Mucosa of gallbladder (tissue), 1 donor: Measurements from ENCODE around the gene TMEM267. TPM values are rescaled to one million over a fixed set of nuclear protein-coding genes. Genes with fewer than 3 reads are reported as not detected.
A peak's percentile ranks its signal among the peaks of the same experiment; 100 is the strongest.

Source experiments
- DNase-seq: peaks from one replicate; pipeline ENCODE4 v3.0.0-alpha.2; 2020; ENCODE audit warnings: low spot score
- total RNA-seq: library from RNA; stranded (reverse); gene quantifications from one replicate; pipeline ENCODE4 v1.2.1, GENCODE V29; 2021
- donor health status: DM: no; HTN: no; CAD: no.

TMEM267 gene
- total RNA-seq, 1 donor from 2014 or later = 8.6 TPM

DNA sequence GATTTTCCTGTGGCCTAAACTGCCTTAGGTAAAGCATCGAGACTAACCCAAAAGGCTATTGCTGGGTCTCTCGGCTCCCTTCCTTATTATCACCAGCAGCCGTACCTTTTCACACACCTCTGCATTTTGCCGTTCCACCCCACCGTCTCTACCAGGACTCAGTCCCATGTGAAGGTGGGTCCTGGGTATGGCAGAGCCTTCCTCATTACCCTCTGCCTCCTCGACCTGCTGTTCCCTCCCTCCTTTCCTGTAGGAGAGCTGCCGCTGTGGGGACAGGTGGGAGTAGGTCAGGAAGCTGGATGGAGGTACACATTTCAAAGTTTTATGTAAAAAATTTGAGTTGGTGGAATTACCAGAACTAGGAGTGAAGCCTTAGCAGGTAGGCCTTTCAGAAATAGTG lies 73.3 kb downstream of the TMEM267 start:
- DNase-seq = no peak

DNA sequence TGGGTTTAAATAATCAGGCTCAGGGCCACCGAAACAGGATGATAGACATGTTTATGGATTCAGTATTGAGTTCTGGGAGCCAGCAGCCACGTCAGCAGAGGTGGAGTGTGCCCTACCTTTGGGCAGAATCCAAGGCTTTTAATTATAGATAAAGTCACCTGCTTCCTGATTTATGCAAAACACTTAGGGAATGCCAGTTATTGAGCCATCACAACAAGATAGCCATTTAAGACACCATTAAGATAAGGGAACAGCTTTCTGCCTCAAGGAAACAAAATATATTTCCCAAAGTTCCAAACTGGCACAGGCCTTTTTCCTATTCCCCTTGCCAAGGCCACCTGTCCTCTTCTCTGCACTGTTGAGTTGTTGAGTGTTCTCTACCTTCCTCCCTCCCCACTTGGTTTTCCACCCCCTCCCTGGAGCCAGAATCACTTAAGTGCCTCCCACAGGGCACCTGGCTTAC lies 73.8 kb downstream of the TMEM267 start:
- peak; percentile 71 for DNase-seq

DNA sequence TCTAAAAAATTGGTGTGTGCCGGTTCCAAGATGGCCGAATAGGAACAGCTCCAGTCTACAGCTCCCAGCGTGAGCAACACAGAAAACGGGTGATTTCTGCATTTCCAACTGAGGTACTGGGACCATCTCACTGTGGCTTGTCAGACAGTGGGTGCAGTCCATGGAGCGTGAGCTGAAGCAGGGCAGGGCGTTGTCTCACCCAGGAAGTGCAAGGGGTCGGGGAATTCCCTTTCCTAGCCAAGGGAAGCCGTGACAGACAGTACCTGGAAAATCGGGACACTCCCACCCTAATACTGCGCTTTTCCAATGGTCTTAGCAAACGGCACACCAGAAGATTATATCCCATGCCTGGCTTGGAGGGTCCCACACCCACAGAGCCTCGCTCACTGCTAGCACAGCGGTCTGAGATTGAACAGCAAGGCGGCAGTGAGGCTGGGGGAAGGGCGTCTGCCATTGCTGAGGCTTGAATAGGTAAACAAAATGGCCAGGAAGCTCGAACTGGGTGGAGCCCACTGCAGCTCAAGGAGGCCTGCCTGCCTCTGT lies 81.1 kb downstream of the TMEM267 start:
- DNase-seq = peak; percentile 68

DNA sequence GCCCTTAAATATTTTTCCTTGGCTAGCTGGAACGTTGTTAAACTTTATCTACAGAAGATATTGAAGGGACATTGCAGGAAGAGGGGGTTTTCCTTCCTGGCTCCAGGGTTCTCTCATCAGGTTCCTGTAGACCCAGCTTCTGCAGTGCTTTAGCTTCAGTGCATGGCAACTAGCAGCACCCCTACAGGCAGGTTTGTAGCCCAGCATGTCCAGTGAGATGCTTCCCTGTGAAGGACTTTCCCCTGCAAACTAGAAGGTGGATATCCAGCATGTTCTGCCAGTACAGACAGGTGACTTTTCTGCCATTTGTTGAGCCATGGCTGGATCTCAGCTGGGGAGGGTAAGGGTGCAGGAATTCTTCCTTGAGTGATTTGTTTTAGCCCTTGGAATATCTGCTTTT lies 81.8 kb downstream of the TMEM267 start:
- DNase-seq = no peak

DNA sequence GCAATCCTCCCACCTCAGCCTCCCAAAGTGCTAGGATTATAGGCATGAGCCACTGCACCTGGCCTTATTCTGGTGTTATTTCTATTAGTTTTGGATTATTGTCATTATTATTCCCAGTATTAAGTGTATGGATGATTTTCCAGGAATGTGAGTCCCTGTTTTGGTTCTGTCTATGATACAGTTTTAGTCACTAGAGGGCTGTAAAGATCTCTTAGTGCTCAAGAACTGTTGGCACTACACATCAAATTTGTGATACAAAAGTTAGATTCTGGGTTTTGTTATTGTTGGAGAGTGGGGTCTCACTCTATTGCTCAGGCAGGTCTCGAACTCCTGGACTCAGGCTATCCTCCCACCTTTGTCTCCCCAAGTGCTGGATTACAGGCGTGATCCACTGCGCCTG lies 83.6 kb downstream of the TMEM267 start:
- DNase-seq = no peak

DNA sequence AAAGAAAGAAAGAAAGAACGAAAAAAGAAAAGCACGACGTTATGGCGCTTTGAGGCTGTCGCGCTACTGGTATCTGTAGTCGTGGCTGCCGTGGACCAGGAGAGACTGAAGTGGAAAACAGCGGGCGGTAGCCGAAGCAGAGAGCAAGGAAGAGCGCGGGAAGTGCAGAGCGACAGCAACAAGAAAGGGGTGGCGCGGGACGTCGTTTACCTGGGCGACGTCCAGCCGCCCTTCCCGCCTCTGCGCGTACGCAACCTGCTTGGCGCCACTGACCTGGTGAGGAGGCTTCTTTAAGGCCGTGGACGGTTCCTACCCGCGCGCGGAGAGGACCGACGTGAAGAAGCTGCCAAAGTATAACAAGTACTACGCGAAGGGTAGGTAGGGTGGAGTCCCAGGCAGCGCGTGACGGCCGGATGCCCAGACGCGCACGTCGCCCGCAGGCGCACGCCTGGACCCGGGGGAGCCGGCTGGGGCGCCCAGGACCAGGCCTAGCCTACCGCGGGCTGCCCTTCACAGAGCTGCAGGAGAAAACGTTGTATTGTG lies 86.8 kb downstream of the TMEM267 start:
- peak; percentile 50 for DNase-seq

Other genes starting within 250 kb of the TMEM267 start
- gene HMGCS1, start 170.5 kb downstream of the TMEM267 start, total RNA-seq = 234 TPM
- 32.3 TPM for gene CCL28, start 71.5 kb downstream of the TMEM267 start, total RNA-seq
- 0.69 TPM for gene C5orf34, start 31.3 kb upstream of the TMEM267 start, total RNA-seq
- gene PAIP1, start 73.2 kb upstream of the TMEM267 start, total RNA-seq = 74.9 TPM
- gene NNT, start 119.3 kb upstream of the TMEM267 start, total RNA-seq = 107 TPM